ENCODE data around the gene CARS2.

GRCh38 chr13:110644892-110645521 is 60.9 kb downstream of the CARS2 start:
- TF ChIP-seq CTCF (IDR thresholded peaks at IDR 0.05; ENCODE audit: insufficient read depth, low read length, poor library complexity, severe bottlenecking) (peak; percentile 22), EZH2phosphoT487 (conservative IDR thresholded peaks at IDR 0.05; ENCODE audit: low read length) (no peak)
